BLaER1 treated with 17β-estradiol and CSF1 and Interleukin-3, amounts not matched to agents 10 nM and 100 nM (cell line): Measurements from ENCODE around the gene STAG3.
"Not testable (repeated sequence)": the region's sequence is repeated elsewhere in the genome, so short reads cannot be mapped to it uniquely, and the experiment has no call there.

Experiments used
- H3K27ac ChIP-seq, 11 experiments: shearing (Covaris generic); formaldehyde crosslinking; 2 replicates each; pipeline ENCODE4 v1.8.1; 2022
- H3K27me3 ChIP-seq, 11 experiments: shearing (Covaris generic); formaldehyde crosslinking; 2 replicates each; pipeline ENCODE4 v1.8.1; 2022
- H3K36me3 ChIP-seq, 11 experiments: shearing (Covaris generic); formaldehyde crosslinking; 2 replicates each; pipeline ENCODE4 v1.8.1; 2022
- H3K4me1 ChIP-seq, 10 experiments: shearing (Covaris generic); formaldehyde crosslinking; 2 replicates each; pipeline ENCODE4 v1.8.1; 2022
- H3K4me2 ChIP-seq, 11 experiments: shearing (Covaris generic); formaldehyde crosslinking; 2 replicates each; pipeline ENCODE4 v1.8.1; 2022
- H3K4me3 ChIP-seq, 10 experiments: shearing (Covaris generic); formaldehyde crosslinking; 2 replicates each; pipeline ENCODE4 v1.8.1; 2022
- H3K9ac ChIP-seq, 11 experiments: shearing (Covaris generic); formaldehyde crosslinking; 2 replicates each; pipeline ENCODE4 v1.8.1; 2022
- H3K9me3 ChIP-seq, 11 experiments: shearing (Covaris generic); formaldehyde crosslinking; replicated peaks in 1 of 11; 2 replicates each; pipeline ENCODE4 v1.8.1; 2022
- H4K20me1 ChIP-seq, 11 experiments: shearing (Covaris generic); formaldehyde crosslinking; 2 replicates each; pipeline ENCODE4 v1.8.1; 2022
- Cebpa-rat ChIP-seq, 11 experiments: shearing (Covaris generic); IDR thresholded peaks; 2 replicates each; pipeline ENCODE4 v1.8.1; 2022

STAG3 gene

DNA sequence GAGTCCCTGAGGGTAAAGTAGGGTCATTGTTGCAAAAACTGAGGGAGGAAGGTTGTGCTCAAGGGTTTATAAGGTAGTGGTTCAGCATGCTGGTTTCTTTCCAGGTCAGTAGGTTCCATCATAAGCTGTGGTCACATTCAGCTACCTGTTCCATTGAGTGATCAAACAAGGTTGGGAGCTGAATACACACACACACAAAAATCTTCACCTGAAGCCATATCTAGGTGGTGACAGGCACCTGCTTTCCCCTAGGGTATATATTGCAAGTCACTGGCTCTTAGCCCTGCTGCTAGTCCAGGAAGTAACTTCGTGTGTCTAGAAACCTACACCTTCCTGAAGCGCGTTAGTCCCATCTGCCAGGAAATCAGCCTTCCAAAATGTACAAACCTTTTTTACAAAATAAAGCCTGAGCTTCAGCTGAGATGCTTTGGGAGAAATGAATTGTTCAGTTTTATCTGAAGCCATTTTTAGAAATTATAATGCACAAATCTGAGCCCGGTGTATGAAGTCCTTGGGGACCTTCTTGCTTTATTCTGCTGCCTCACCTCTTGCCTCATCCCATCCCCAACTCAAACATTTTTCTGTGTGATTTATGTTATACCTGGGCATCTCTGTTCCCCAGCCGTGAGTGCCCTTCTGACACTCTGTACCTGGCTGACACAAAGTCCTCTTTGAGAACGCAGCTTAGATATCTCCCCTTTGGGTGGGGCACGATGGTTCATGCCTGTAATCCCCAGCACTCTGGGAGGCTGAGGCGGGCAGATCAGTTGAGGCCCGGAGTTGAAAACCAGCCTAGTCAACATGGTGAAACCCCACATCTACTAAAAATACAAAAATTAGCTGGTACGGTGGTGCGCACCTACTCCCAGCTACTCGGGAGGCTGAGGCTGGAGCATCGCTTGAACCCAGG, 39.6 kb upstream of the STAG3 start:
- Histone ChIP-seq H4K20me1 (no peaks in the 10 kb centered on the region), H3K4me3 (no peak overlapping the region), H3K9ac (peak overlapping the region in 1 of 11 experiments; percentile 1; a peak in 1 of 22 replicates), H3K27me3 (no peaks in the 10 kb centered on the region), H3K27ac (no peak overlapping the region), H3K9me3 (no peaks in the 10 kb centered on the region), H3K4me2 (peak overlapping the region in 10 of 11 experiments; percentile 3 to 68 (median 40); a peak in 19 of 22 replicates), H3K4me1 (peaks cover 23 to 61% (median 39%) of the 10 kb centered on the region in 10 experiments), H3K36me3 (no peaks in the 10 kb centered on the region)
- TF ChIP-seq Cebpa-rat (IDR thresholded peaks at IDR 0.05) = no peak

- Histone ChIP-seq H3K27ac (peak overlapping the region in 10 of 11 experiments; percentile 3 to 85 (median 71); a peak in 17 of 22 replicates), H3K4me2 (peak overlapping the region; percentile 33 to 91 (median 77); a peak in 21 of 22 replicates), H4K20me1 (no peaks in the 10 kb centered on the region), H3K9ac (peak overlapping the region in 9 of 11 experiments; percentile 37 to 72 (median 54); a peak in 14 of 22 replicates), H3K9me3 (no peaks in the 10 kb centered on the region), H3K36me3 (no peaks in the 10 kb centered on the region), H3K4me3 (0 out of 20 replicates have a peak overlapping the region, but pooled peaks of 1 of the 10 experiments have one; percentile 18), H3K4me1 (peaks cover 23 to 59% (median 40%) of the 10 kb centered on the region in 10 experiments), H3K27me3 (no peaks in the 10 kb centered on the region)
- peak in 7 of 11 experiments; percentile 13 to 54 (median 38); a peak in 3 of 22 replicates for TF ChIP-seq Cebpa-rat (IDR thresholded peaks at IDR 0.05)
Observed at GRCh38 chr7:100141555-100141949, 36.2 kb upstream of the STAG3 start.

GRCh38 chr7:100142461-100142860, 35.3 kb upstream of the STAG3 start:
- no peaks in the 10 kb centered on the region for H3K27me3 ChIP-seq
- peak in 2 of 11 experiments; percentile 32 to 56; a peak in 2 of 22 replicates for TF ChIP-seq Cebpa-rat (IDR thresholded peaks at IDR 0.05)
- no peaks in the 10 kb centered on the region for H3K9me3 ChIP-seq
- H3K4me2 ChIP-seq = peak overlapping the region in 9 of 11 experiments; percentile 59 to 91 (median 78); a peak in 15 of 22 replicates
- no peaks in the 10 kb centered on the region for H3K36me3 ChIP-seq
- H3K4me1 ChIP-seq = peaks cover 22 to 59% (median 40%) of the 10 kb centered on the region in 10 experiments
- no peaks in the 10 kb centered on the region for H4K20me1 ChIP-seq
- H3K4me3 ChIP-seq = no peak overlapping the region
- H3K9ac ChIP-seq = peak overlapping the region in 5 of 11 experiments; percentile 35 to 72 (median 60); a peak in 6 of 22 replicates
- peak overlapping the region in 8 of 11 experiments; percentile 27 to 85 (median 75); a peak in 14 of 22 replicates for H3K27ac ChIP-seq

GRCh38 chr7:100146350-100146749, 31.4 kb upstream of the STAG3 start:
- H3K9ac ChIP-seq, H4K20me1 ChIP-seq, H3K4me3 ChIP-seq, H3K4me2 ChIP-seq, H3K9me3 ChIP-seq, H3K27me3 ChIP-seq, H3K27ac ChIP-seq: not testable (repeated sequence)
- TF ChIP-seq Cebpa-rat (IDR thresholded peaks at IDR 0.05) = 0 out of 22 replicates have a peak, but pooled peaks of 1 of the 11 experiments have one; percentile 17
- Histone ChIP-seq H3K4me1 (peaks cover 31 to 48% (median 40%) of the 10 kb centered on the region in 10 experiments), H3K36me3 (peaks cover 0 to 15% (median 9%) of the 10 kb centered on the region in 11 experiments; a peak in 9 of 22 replicates)

DNA sequence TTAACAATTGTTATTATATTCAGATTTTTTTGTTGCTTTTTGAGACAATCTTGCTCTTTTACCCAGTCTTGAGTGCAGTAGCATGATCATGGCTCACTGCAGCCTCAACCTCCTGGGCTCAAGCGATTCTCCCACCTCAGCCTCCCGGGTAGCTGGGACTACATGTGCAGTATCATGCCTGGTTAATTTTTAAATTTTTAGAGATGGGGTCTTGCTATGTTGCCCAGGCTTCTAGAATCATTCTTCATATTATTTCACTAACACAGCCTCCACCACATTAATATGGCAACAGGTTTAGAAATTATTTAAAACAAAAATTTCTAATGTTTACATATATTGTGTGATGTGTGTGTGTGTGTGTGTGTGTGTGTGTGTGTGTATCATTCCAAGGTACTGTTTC, 30.4 kb upstream of the STAG3 start:
- Histone ChIP-seq H3K27me3 (no peaks in the 10 kb centered on the region), H3K27ac (no peak overlapping the region), H3K4me2 (no peak overlapping the region), H4K20me1 (peaks cover 0 to 7% (median 0%) of the 10 kb centered on the region in 11 experiments; a peak in 3 of 22 replicates), H3K36me3 (peaks cover 0 to 23% (median 10%) of the 10 kb centered on the region in 11 experiments; a peak in 15 of 22 replicates), H3K4me1 (peaks cover 31 to 48% (median 40%) of the 10 kb centered on the region in 10 experiments), H3K4me3 (no peak overlapping the region), H3K9ac (no peak overlapping the region), H3K9me3 (no peaks in the 10 kb centered on the region)
- no peak for TF ChIP-seq Cebpa-rat (IDR thresholded peaks at IDR 0.05)

- TF ChIP-seq Cebpa-rat (IDR thresholded peaks at IDR 0.05) = no peak
- no peaks in the 10 kb centered on the region for H3K27me3 ChIP-seq
- peaks cover 0 to 13% (median 5%) of the 10 kb centered on the region in 11 experiments; a peak in 16 of 22 replicates for H4K20me1 ChIP-seq
- peak overlapping the region in 10 of 11 experiments; percentile 15 to 93 (median 85); a peak in 19 of 22 replicates for H3K27ac ChIP-seq
- peak overlapping the region; percentile 38 to 91 (median 87); a peak in 19 of 22 replicates for H3K9ac ChIP-seq
- peak overlapping the region; percentile 63 to 99 (median 76) for H3K4me2 ChIP-seq
- peak overlapping the region; percentile 84 to 94 (median 90); a peak in 18 of 20 replicates for H3K4me3 ChIP-seq
- peaks cover 37 to 48% (median 43%) of the 10 kb centered on the region in 10 experiments for H3K4me1 ChIP-seq
- H3K9me3 ChIP-seq = no peaks in the 10 kb centered on the region
- H3K36me3 ChIP-seq = peaks cover 6 to 29% (median 17%) of the 10 kb centered on the region in 11 experiments
Observed at GRCh38 chr7:100148225-100148558, 29.5 kb upstream of the STAG3 start.

GRCh38 chr7:100148559-100149328, 29.0 kb upstream of the STAG3 start, which contains the start of gene LAMTOR4:
TSS of gene LAMTOR4 (plus strand) at chr7:100148918. CDS start at chr7:100148973, 55 bp downstream.
- Histone ChIP-seq H3K9ac (peak within 1 kb of the TSS; percentile 81 to 91 (median 88)), H3K36me3 (peaks cover 12 to 35% (median 23%) of the 10 kb centered on the region in 11 experiments), H3K4me1 (peaks cover 42 to 52% (median 48%) of the 10 kb centered on the region in 10 experiments), H4K20me1 (peaks cover 1 to 19% (median 10%) of the 10 kb centered on the region in 11 experiments; a peak in 17 of 22 replicates), H3K27me3 (no peaks in the 10 kb centered on the region), H3K9me3 (no peaks in the 10 kb centered on the region), H3K4me3 (peak within 1 kb of the TSS; percentile 84 to 94 (median 90)), H3K4me2 (peak within 1 kb of the TSS; percentile 85 to 99 (median 96)), H3K27ac (peak within 1 kb of the TSS; percentile 75 to 93 (median 85))
- no peak for TF ChIP-seq Cebpa-rat (IDR thresholded peaks at IDR 0.05)

- peak overlapping the region; percentile 57 to 100 (median 80) for H3K4me2 ChIP-seq
- peak overlapping the region in 8 of 11 experiments; percentile 15 to 74 (median 50); a peak in 16 of 22 replicates for H3K27ac ChIP-seq
- H3K4me1 ChIP-seq = peaks cover 69 to 89% (median 81%) of the 10 kb centered on the region in 10 experiments
- H3K27me3 ChIP-seq = no peaks in the 10 kb centered on the region
- H3K9me3 ChIP-seq = no peaks in the 10 kb centered on the region
- peak overlapping the region in 5 of 11 experiments; percentile 1 to 52 (median 49); a peak in 9 of 22 replicates for H3K9ac ChIP-seq
- peaks cover 40 to 72% (median 53%) of the 10 kb centered on the region in 11 experiments for H3K36me3 ChIP-seq
- no peak overlapping the region for H3K4me3 ChIP-seq
- H4K20me1 ChIP-seq = peaks cover 35 to 55% (median 46%) of the 10 kb centered on the region in 11 experiments
- no peak for TF ChIP-seq Cebpa-rat (IDR thresholded peaks at IDR 0.05)
Observed at GRCh38 chr7:100152404-100152803, 25.3 kb upstream of the STAG3 start.
